KMS-11 (cell line): ENCODE results near the gene GUCA1A.
"Not testable (repeated sequence)": the region's sequence is repeated elsewhere in the genome, so short reads cannot be mapped to it uniquely, and the experiment has no call there.

Experiments
- H2AFZ ChIP-seq: fragments of 200-600 bp; sonication (generic); 2 replicates; pipeline ENCODE4 v1.6.1; 2016; ENCODE audit warnings: antibody characterized with exemption, mixed run types, low read depth
- H3K27ac ChIP-seq: fragments of 200-600 bp; sonication (generic); 2 replicates; pipeline ENCODE4 v1.6.1; 2016; ENCODE audit warnings: mild to moderate bottlenecking, mixed run types
- H3K27me3 ChIP-seq: fragments of 200-600 bp; sonication (generic); 2 replicates; pipeline ENCODE4 v1.6.1; 2017; ENCODE audit warnings: mild to moderate bottlenecking, low read depth, mixed run types, moderate library complexity; ENCODE audit not compliant: insufficient read depth
- H3K36me3 ChIP-seq: fragments of 200-600 bp; sonication (generic); 2 replicates; pipeline ENCODE4 v1.6.1; 2017; ENCODE audit warnings: mild to moderate bottlenecking, mixed run types; ENCODE audit not compliant: insufficient read depth
- H3K4me1 ChIP-seq: fragments of 200-600 bp; sonication (generic); 2 replicates; pipeline ENCODE4 v1.6.1; 2016; ENCODE audit warnings: mild to moderate bottlenecking, low read depth, mixed run types; ENCODE audit not compliant: poor library complexity, severe bottlenecking
- H3K4me2 ChIP-seq: fragments of 200-600 bp; sonication (generic); 2 replicates; pipeline ENCODE4 v1.7.0; 2016; ENCODE audit warnings: mild to moderate bottlenecking, mixed run types
- H3K4me3 ChIP-seq: fragments of 200-600 bp; sonication (generic); IDR thresholded peaks from 2 replicates; pipeline ENCODE4 v1.6.1; 2017; ENCODE audit warnings: low read depth, low read length, mixed read lengths; ENCODE audit not compliant: insufficient read depth
- H3K79me2 ChIP-seq: fragments of 200-600 bp; sonication (generic); 2 replicates; pipeline ENCODE4 v1.6.1; 2016; ENCODE audit warnings: low read depth, mixed run types; ENCODE audit not compliant: insufficient read depth
- H3K9ac ChIP-seq: fragments of 200-600 bp; sonication (generic); 2 replicates; pipeline ENCODE4 v1.6.1; 2016; ENCODE audit warnings: mild to moderate bottlenecking, mixed run types
- H4K20me1 ChIP-seq: fragments of 200-600 bp; sonication (generic); 2 replicates; pipeline ENCODE4 v1.6.1; 2016; ENCODE audit warnings: mild to moderate bottlenecking, mixed run types; ENCODE audit not compliant: insufficient read depth
- TF ChIP-seq, protein P1 (sequence below): fragments of 200-600 bp; sonication (generic); conservative IDR thresholded peaks from 2 replicates; pipeline ENCODE4 v1.6.1; 2017; ENCODE audit warnings: low read depth, mild to moderate bottlenecking, antibody characterized with exemption, low read length, moderate library complexity, mixed read lengths

The GUCA1A gene

DNA sequence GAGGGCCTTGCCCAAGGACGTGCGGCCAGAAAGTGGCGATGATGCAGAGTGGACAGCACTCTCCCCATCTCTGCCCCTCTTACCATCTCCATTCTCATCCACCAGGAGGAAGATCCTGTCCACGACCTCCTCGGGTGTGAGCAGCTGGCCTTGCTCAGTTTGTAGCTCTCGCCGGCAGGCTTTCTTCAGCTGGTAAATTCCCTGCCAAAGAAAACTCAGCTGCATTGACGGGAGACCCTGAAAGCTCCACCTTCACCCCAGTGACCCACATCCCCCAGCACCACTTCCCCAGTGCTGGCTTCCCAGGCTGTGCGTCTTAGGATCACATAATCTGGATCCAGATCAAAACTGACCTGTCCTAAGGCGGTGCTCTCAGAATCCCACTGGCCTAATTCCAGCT is 12.4 kb downstream of the GUCA1A start:
- Histone ChIP-seq H3K9ac (no peak overlapping the region), H3K27ac (no peak overlapping the region), H3K4me1 (no peaks in the 10 kb centered on the region), H3K36me3 (no peaks in the 10 kb centered on the region), H3K79me2 (no peaks in the 10 kb centered on the region), H3K4me2 (no peak overlapping the region), H3K27me3 (no peaks in the 10 kb centered on the region), H4K20me1 (no peaks in the 10 kb centered on the region), H3K4me3 (no peak overlapping the region), H2AFZ (no peak overlapping the region)
- TF ChIP-seq, protein P1, sequence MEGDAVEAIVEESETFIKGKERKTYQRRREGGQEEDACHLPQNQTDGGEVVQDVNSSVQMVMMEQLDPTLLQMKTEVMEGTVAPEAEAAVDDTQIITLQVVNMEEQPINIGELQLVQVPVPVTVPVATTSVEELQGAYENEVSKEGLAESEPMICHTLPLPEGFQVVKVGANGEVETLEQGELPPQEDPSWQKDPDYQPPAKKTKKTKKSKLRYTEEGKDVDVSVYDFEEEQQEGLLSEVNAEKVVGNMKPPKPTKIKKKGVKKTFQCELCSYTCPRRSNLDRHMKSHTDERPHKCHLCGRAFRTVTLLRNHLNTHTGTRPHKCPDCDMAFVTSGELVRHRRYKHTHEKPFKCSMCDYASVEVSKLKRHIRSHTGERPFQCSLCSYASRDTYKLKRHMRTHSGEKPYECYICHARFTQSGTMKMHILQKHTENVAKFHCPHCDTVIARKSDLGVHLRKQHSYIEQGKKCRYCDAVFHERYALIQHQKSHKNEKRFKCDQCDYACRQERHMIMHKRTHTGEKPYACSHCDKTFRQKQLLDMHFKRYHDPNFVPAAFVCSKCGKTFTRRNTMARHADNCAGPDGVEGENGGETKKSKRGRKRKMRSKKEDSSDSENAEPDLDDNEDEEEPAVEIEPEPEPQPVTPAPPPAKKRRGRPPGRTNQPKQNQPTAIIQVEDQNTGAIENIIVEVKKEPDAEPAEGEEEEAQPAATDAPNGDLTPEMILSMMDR, result no peak

DNA sequence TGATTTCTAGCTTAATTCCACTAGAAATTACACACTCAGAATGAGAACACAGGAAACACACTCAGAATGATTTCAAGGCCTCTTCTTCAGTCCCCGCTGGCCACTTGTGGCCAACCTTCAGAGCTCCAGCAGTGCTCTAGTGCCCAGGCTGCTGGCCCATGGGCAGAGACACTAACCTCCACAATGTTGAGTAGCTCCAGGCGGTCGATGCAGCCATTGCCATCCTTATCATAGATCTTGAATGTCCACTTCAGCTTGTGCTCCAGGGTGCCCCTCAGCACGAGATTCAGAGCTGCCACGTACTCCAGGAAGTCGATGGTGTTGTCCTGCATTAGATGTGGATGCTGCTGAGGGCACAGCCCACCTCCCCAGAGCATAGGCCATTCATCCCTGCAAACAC is 15.2 kb downstream of the GUCA1A start:
- Histone ChIP-seq H3K9ac (no peak overlapping the region), H4K20me1 (no peaks in the 10 kb centered on the region), H3K79me2 (no peaks in the 10 kb centered on the region), H3K4me3 (no peak overlapping the region), H3K36me3 (no peaks in the 10 kb centered on the region), H3K27me3 (no peaks in the 10 kb centered on the region), H3K27ac (no peak overlapping the region), H3K4me2 (no peak overlapping the region), H3K4me1 (no peaks in the 10 kb centered on the region), H2AFZ (no peak overlapping the region)
- TF ChIP-seq, protein P1, result no peak

DNA sequence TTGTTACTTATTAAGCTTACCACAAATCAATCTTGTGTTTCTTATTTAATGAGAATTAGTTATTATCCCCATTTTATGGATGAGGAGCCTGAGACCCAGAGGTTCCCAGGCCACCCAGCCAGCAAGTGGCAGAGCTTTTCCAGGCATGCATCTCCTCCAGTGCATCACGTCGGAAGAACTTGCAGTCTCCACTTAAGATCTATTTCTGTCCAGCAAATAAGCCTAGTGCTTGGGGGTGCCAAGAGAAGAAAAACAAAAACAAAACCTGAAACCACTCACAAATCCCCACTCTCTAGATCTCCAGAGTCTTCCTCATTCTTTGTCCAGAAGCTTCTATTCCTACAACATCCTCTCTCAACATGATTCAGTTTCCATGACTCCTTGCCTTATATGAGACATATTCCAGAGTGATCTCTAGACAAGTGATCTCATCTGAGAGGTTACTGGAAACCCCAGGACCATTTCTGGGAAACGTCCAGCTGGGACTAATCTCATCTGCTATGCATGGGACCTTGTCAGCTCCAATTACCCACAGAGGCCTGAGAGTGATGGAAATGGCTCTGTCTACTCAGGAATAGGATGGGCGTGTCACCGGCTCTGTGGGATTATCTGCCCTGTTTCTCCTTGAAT is 17.5 kb downstream of the GUCA1A start:
- H3K27ac ChIP-seq, result no peak overlapping the region
- no peak overlapping the region for H3K4me3 ChIP-seq
- H4K20me1 ChIP-seq, result no peaks in the 10 kb centered on the region
- no peaks in the 10 kb centered on the region for H3K79me2 ChIP-seq
- no peaks in the 10 kb centered on the region for H3K36me3 ChIP-seq
- TF ChIP-seq, protein P1, result no peak
- no peaks in the 10 kb centered on the region for H3K27me3 ChIP-seq
- H2AFZ ChIP-seq, result no peak overlapping the region
- no peaks in the 10 kb centered on the region for H3K4me1 ChIP-seq
- H3K4me2 ChIP-seq, result no peak overlapping the region
- no peak overlapping the region for H3K9ac ChIP-seq

DNA sequence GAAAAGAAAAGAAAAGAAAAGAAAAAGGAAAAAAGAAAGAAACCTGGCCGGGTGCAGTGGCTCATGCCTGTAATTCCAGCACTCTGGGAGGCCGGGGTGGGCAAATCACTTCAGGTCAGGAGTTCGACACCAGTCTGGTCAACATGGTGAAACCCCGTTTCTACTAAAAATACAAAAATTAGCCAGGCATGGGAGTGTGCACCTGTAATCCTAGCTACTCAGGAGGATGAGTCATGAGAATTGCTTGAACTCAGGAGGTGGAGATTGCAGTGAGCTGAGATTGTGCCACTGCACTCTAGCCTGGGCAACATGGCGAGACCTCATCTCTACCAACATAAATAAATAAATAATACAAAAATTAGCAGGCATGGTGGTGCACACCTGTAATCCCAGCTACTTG is 19.2 kb downstream of the GUCA1A start:
- H3K36me3 ChIP-seq, H3K9ac ChIP-seq: not testable (repeated sequence)

DNA sequence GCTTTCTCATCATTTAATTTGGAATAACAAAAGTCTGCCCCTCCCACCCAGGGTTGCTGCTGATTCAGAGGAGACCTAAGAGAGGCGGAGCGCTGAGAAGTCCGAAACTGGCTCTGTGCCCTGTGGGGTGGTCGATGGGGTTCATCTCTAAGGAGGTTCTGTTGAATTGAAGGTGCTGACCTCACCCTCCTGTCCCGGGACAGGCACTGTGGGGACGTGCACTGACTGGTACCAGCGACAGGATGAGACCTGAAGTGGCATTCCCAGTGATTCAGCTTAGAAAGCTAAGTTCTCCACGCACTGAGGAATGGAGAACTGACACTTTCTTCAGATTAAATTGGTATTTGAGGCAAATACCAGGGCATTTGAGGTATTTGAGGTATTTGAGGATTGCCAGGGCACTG is 20.3 kb downstream of the GUCA1A start:
- Histone ChIP-seq H3K9ac (no peak overlapping the region), H3K27ac (no peak overlapping the region), H3K4me3 (no peak overlapping the region)

More for the DNA sequence above, 19.2 kb downstream of the GUCA1A start:
- H3K4me2 ChIP-seq, H2AFZ ChIP-seq, H3K27ac ChIP-seq, H4K20me1 ChIP-seq, H3K27me3 ChIP-seq, H3K4me1 ChIP-seq, H3K79me2 ChIP-seq, H3K4me3 ChIP-seq: not testable (repeated sequence)

More for the DNA sequence above, 20.3 kb downstream of the GUCA1A start:
- Histone ChIP-seq H3K4me2 (no peak overlapping the region), H3K27me3 (no peaks in the 10 kb centered on the region), H3K36me3 (no peaks in the 10 kb centered on the region), H2AFZ (no peak overlapping the region), H3K79me2 (no peaks in the 10 kb centered on the region), H4K20me1 (no peaks in the 10 kb centered on the region), H3K4me1 (no peaks in the 10 kb centered on the region)
- TF ChIP-seq, protein P1, result no peak
